HepG2 (cell line): ENCODE results near the gene SH2D3A. TPM values are rescaled to one million over a fixed set of nuclear protein-coding genes. Genes with fewer than 3 reads are reported as not detected.

Experiments used
- BRD4 ChIP-seq: sonication (generic); formaldehyde crosslinking; IDR thresholded peaks from 2 replicates; pipeline ENCODE4 v1.4.0; 2020; ENCODE audit warnings: missing genetic modification reagents
- CENPT ChIP-seq: sonication (generic); formaldehyde crosslinking; IDR thresholded peaks from 2 replicates; pipeline ENCODE4 v1.8.0; 2022; ENCODE audit warnings: low read depth, mild to moderate bottlenecking, moderate library complexity, missing genetic modification reagents
- FOXA3 ChIP-seq: IDR thresholded peaks from 2 replicates; pipeline ENCODE4 v1.6.1; 2016; ENCODE audit warnings: missing genetic modification reagents, missing compliant biosample characterization
- GZF1 ChIP-seq: sonication (generic); formaldehyde crosslinking; IDR thresholded peaks from 2 replicates; pipeline ENCODE4 v1.5.1; 2020; ENCODE audit warnings: mild to moderate bottlenecking, missing genetic modification reagents
- MTA1 ChIP-seq: sonication (generic); formaldehyde crosslinking; IDR thresholded peaks from 2 replicates; pipeline ENCODE4 v1.4.0; 2020; ENCODE audit warnings: missing genetic modification reagents, mild to moderate bottlenecking, borderline replicate concordance
- NCOA2 ChIP-seq: sonication (generic); formaldehyde crosslinking; IDR thresholded peaks from 2 replicates; pipeline ENCODE4 v1.8.0; 2022; ENCODE audit warnings: inconsistent platforms
- ONECUT2 ChIP-seq: sonication (generic); formaldehyde crosslinking; IDR thresholded peaks from 2 replicates; pipeline ENCODE4 v1.4.0; 2020; ENCODE audit warnings: missing genetic modification reagents
- SMAD3 ChIP-seq: sonication (generic); formaldehyde crosslinking; IDR thresholded peaks from 2 replicates; pipeline ENCODE4 v1.4.0; 2020; ENCODE audit warnings: missing genetic modification reagents
- ZBTB7B ChIP-seq: sonication (generic); formaldehyde crosslinking; IDR thresholded peaks from 2 replicates; pipeline ENCODE4 v1.4.0; 2020; ENCODE audit warnings: missing genetic modification reagents
- ZNF124 ChIP-seq: sonication (generic); formaldehyde crosslinking; IDR thresholded peaks from 2 replicates; pipeline ENCODE4 v1.4.0; 2020; ENCODE audit warnings: missing genetic modification reagents
- ZNF441 ChIP-seq: sonication (generic); formaldehyde crosslinking; IDR thresholded peaks from 2 replicates; pipeline ENCODE4 v1.7.0; 2021; ENCODE audit warnings: missing genetic modification reagents, borderline replicate concordance
- ZNF720 ChIP-seq: sonication (generic); formaldehyde crosslinking; IDR thresholded peaks from 2 replicates; pipeline ENCODE4 v1.4.0; 2020; ENCODE audit warnings: missing genetic modification reagents
- ZNF746 ChIP-seq: sonication (generic); formaldehyde crosslinking; IDR thresholded peaks from 2 replicates; pipeline ENCODE4 v1.8.0; 2022; ENCODE audit warnings: mild to moderate bottlenecking, missing genetic modification reagents
- ZNF766 ChIP-seq: sonication (generic); formaldehyde crosslinking; IDR thresholded peaks from 2 replicates; pipeline ENCODE4 v1.5.0; 2020; ENCODE audit warnings: missing genetic modification reagents, borderline replicate concordance
- ZNF773 ChIP-seq: sonication (generic); formaldehyde crosslinking; IDR thresholded peaks from 2 replicates; pipeline ENCODE4 v1.4.0; 2020; ENCODE audit warnings: missing genetic modification reagents, borderline replicate concordance
- ZNF790 ChIP-seq: sonication (generic); formaldehyde crosslinking; IDR thresholded peaks from 2 replicates; pipeline ENCODE4 v1.8.0; 2022; ENCODE audit warnings: missing genetic modification reagents, mild to moderate bottlenecking, borderline replicate concordance
- ZSCAN21 ChIP-seq: sonication (generic); formaldehyde crosslinking; IDR thresholded peaks from 2 replicates; pipeline ENCODE4 v1.8.0; 2022; ENCODE audit warnings: mild to moderate bottlenecking, missing genetic modification reagents, moderate library complexity, borderline replicate concordance
- polyA plus RNA-seq, 8 experiments: library from polyadenylated mRNA; depleted of rRNA in 3 of 8; stranded (reverse) in 7 of 8; unstranded in 1 of 8; fragments of >200 nt; fragmentation: Illumina TruSeq in 4 of 8; extraction: Trizol in 4 of 8; gene quantifications; 2 replicates each; pipeline versions ENCODE4 v1.2.1 to v1.2.3, GENCODE V29; 2011 to 2016; ENCODE audit warnings: low read depth in 4 of 8, missing spikeins in 1 of 8, mixed read lengths in 1 of 8; ENCODE audit not compliant: insufficient read depth in 1 of 8
- total RNA-seq, 5 experiments: library from RNA; depleted of rRNA; stranded (reverse); fragments of >200 nt; fragmentation: Illumina TruSeq; extraction: Trizol; gene quantifications; 2 replicates each; pipeline ENCODE4 v1.2.3, GENCODE V29; 2016; ENCODE audit warnings: low read depth in 1 of 5
- TF ChIP-seq, protein P1 (sequence below): IDR thresholded peaks from 2 replicates; pipeline ENCODE4 v1.6.1; 2016; ENCODE audit warnings: missing biosample characterization, missing genetic modification reagents, low read depth
- TF ChIP-seq, protein P2 (sequence below): IDR thresholded peaks from 2 replicates; pipeline ENCODE4 v1.6.1; 2016; ENCODE audit warnings: mild to moderate bottlenecking
- TF ChIP-seq, protein P3 (sequence below): sonication (generic); formaldehyde crosslinking; IDR thresholded peaks from 2 replicates; pipeline ENCODE4 v1.4.0; 2020; ENCODE audit warnings: mild to moderate bottlenecking, missing genetic modification reagents
- TF ChIP-seq, protein P4 (sequence below): sonication (generic); formaldehyde crosslinking; IDR thresholded peaks from 2 replicates; pipeline ENCODE4 v1.9.0; 2021; ENCODE audit warnings: missing genetic modification reagents, mild to moderate bottlenecking, borderline replicate concordance
- TF ChIP-seq, protein P5 (sequence below): sonication (generic); formaldehyde crosslinking; conservative IDR thresholded peaks from 2 replicates; pipeline ENCODE4 v1.8.0; 2022; ENCODE audit warnings: missing genetic modification reagents

Gene SH2D3A
- total and polyA plus RNA-seq, 2 of the 13 experiments (the other 11 are each of a cell fraction or from before 2014, with no cell fraction given), result 1.0 to 2.2 TPM

DNA sequence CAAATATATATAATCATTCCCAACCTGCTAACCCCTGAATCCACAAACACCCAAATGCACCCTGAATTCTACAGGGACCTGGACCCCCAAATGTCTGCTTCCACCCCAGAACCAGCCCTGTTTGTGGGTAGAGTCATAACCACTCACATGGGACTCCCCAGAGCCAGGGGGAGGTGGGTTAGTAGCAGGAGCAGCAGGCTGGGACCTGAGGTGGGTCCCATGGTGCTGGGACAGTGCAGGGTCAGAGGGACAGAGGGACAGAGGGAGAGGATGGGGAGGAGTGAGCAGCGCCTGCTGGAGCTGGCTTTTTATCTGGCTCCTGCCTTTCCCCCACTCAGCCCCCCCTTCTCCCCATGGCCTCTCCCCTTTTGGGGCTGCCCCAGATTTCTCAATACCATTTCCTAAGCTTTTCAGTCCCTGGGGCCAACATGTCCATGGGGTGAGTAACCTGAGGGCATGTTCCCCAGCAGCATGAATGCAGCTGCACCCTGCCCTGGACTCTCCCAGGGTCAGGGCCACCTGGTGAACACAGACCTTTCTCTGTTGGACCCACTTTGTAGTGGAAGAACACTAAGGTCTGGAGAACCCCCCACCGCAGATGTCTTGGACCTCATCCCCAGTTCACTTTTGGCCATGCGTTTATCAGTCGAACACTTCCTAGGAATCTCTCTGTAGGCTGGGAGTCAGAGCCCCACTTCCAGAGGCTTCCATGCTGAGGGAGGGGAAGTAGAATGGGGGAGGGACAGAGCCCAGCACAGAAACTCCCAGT is 46.7 kb downstream of the SH2D3A start, which contains the start of gene C3 (continued):
- TF ChIP-seq, protein P1, sequence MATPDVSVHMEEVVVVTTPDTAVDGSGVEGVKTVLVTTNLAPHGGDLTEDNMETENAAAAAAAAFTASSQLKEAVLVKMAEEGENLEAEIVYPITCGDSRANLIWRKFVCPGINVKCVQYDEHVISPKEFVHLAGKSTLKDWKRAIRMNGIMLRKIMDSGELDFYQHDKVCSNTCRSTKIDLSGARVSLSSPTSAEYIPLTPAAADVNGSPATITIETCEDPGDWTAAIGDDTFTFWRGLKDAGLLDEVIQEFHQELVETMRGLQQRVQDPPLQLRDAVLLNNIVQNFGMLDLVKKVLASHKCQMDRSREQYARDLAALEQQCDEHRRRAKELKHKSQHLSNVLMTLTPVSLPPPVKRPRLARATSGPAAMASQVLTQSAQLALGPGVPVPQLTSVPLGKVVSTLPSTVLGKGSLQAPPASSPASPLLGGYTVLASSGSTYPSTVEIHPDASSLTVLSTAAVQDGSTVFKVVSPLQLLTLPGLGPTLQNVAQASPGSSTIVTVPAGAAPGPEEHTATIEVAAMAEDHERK (CRISPR knock-in tag), result 0 out of 2 replicates have a peak, but pooled peaks have one; percentile 26
- TF ChIP-seq, protein P2, sequence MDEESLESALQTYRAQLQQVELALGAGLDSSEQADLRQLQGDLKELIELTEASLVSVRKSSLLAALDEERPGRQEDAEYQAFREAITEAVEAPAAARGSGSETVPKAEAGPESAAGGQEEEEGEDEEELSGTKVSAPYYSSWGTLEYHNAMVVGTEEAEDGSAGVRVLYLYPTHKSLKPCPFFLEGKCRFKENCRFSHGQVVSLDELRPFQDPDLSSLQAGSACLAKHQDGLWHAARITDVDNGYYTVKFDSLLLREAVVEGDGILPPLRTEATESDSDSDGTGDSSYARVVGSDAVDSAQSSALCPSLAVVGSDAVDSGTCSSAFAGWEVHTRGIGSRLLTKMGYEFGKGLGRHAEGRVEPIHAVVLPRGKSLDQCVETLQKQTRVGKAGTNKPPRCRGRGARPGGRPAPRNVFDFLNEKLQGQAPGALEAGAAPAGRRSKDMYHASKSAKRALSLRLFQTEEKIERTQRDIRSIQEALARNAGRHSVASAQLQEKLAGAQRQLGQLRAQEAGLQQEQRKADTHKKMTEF (CRISPR knock-in tag), result peak; percentile 94; the same call in 1 of the 2 replicates
- TF ChIP-seq, protein P3, sequence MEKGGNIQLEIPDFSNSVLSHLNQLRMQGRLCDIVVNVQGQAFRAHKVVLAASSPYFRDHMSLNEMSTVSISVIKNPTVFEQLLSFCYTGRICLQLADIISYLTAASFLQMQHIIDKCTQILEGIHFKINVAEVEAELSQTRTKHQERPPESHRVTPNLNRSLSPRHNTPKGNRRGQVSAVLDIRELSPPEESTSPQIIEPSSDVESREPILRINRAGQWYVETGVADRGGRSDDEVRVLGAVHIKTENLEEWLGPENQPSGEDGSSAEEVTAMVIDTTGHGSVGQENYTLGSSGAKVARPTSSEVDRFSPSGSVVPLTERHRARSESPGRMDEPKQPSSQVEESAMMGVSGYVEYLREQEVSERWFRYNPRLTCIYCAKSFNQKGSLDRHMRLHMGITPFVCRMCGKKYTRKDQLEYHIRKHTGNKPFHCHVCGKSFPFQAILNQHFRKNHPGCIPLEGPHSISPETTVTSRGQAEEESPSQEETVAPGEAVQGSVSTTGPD (CRISPR knock-in tag), result no peak
- TF ChIP-seq ONECUT2 (CRISPR knock-in tag), result no peak
- TF ChIP-seq ZNF441, result peak; percentile 44; the same call in 1 of the 2 replicates
- peak; percentile 76; the same call in 1 of the 2 replicates for TF ChIP-seq FOXA3 (CRISPR knock-in tag)
- peak; percentile 86 for TF ChIP-seq ZBTB7B (CRISPR knock-in tag)
- TF ChIP-seq, protein P4, sequence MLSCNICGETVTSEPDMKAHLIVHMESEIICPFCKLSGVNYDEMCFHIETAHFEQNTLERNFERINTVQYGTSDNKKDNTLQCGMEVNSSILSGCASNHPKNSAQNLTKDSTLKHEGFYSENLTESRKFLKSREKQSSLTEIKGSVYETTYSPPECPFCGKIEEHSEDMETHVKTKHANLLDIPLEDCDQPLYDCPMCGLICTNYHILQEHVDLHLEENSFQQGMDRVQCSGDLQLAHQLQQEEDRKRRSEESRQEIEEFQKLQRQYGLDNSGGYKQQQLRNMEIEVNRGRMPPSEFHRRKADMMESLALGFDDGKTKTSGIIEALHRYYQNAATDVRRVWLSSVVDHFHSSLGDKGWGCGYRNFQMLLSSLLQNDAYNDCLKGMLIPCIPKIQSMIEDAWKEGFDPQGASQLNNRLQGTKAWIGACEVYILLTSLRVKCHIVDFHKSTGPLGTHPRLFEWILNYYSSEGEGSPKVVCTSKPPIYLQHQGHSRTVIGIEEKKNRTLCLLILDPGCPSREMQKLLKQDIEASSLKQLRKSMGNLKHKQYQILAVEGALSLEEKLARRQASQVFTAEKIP, result no peak
- TF ChIP-seq NCOA2 (CRISPR knock-in tag), result peak; percentile 96
- TF ChIP-seq ZNF766 (CRISPR knock-in tag), result no peak
- TF ChIP-seq ZNF773 (CRISPR knock-in tag), result no peak
- TF ChIP-seq BRD4 (CRISPR knock-in tag), result no peak; the same call in 1 of the 2 replicates
- peak; percentile 90 for TF ChIP-seq ZNF746 (CRISPR knock-in tag)
- 0 out of 2 replicates have a peak, but pooled peaks have one; percentile 50 for TF ChIP-seq ZNF790
- TF ChIP-seq GZF1, result no peak
- peak; percentile 23; the same call in 1 of the 2 replicates for TF ChIP-seq CENPT (CRISPR knock-in tag)
- TF ChIP-seq MTA1 (CRISPR knock-in tag), result peak; percentile 98
- TF ChIP-seq, protein P5, sequence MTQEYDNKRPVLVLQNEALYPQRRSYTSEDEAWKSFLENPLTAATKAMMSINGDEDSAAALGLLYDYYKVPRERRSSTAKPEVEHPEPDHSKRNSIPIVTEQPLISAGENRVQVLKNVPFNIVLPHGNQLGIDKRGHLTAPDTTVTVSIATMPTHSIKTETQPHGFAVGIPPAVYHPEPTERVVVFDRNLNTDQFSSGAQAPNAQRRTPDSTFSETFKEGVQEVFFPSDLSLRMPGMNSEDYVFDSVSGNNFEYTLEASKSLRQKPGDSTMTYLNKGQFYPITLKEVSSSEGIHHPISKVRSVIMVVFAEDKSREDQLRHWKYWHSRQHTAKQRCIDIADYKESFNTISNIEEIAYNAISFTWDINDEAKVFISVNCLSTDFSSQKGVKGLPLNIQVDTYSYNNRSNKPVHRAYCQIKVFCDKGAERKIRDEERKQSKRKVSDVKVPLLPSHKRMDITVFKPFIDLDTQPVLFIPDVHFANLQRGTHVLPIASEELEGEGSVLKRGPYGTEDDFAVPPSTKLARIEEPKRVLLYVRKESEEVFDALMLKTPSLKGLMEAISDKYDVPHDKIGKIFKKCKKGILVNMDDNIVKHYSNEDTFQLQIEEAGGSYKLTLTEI, result no peak
- TF ChIP-seq ZNF720, result no peak
- TF ChIP-seq ZNF124 (CRISPR knock-in tag), result no peak
- TF ChIP-seq ZSCAN21 (CRISPR knock-in tag), result 0 out of 2 replicates have a peak, but pooled peaks have one; percentile 73
- peak; percentile 86; the same call in 1 of the 2 replicates for TF ChIP-seq SMAD3
